Activated naive CD8-positive, alpha-beta T cell treated with anti-CD3 and anti-CD28 coated beads, Interleukin-2, amount 50 U/mL, for 24 hours (primary cell): ENCODE data around the gene RAB8B.

ENCODE experiments used
- ATAC-seq: fragments of 150-1000 bp; cut with Tn5 transposase; one replicate; pipeline ENCODE4 v1.10.0; 2021
- DNase-seq: peaks from one replicate; pipeline ENCODE4 v3.0.0; 2021
- H3K27ac Mint-ChIP-seq: one replicate; pipeline ENCODE4 v1.8.0; 2021; ENCODE audit warnings: mild to moderate bottlenecking, mixed read lengths
- H3K27me3 Mint-ChIP-seq: one replicate; pipeline ENCODE4 v1.8.0; 2021; ENCODE audit warnings: mixed read lengths
- H3K36me3 Mint-ChIP-seq: one replicate; pipeline ENCODE4 v1.8.0; 2021; ENCODE audit warnings: low read depth, mixed read lengths
- H3K4me1 Mint-ChIP-seq: one replicate; pipeline ENCODE4 v1.8.0; 2021; ENCODE audit warnings: mixed read lengths
- H3K4me3 Mint-ChIP-seq: one replicate; pipeline ENCODE4 v1.8.0; 2021; ENCODE audit warnings: mild to moderate bottlenecking, moderate library complexity, mixed read lengths
- H3K9me3 Mint-ChIP-seq: one replicate; pipeline ENCODE4 v1.8.0; 2021; ENCODE audit warnings: mixed read lengths

The RAB8B gene

DNA sequence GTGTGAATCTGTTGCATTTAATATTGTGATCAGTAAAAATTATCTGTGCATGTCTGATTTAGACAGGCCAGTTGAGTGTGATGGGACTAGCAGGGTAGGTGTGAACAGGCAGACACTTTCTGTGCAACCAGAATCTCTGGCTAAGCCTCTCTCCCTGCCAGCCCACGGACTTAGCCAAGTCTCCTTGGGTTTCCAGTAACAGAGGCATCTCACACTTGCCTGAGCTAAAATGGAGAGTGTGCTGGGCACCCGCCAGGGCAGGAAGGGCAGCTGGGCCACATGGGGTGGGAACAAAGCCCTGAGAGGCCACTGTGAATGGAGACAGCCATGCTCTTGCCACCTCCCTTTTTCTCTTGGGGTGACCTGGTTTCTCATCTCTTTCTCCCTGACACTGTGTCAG is 19.6 kb upstream of the RAB8B start:
- H3K27me3 Mint-ChIP-seq, result no peaks in the 10 kb centered on the region
- no peak overlapping the region for H3K27ac Mint-ChIP-seq
- ATAC-seq, result no peak
- no peak for DNase-seq
- peaks cover 6% of the 10 kb centered on the region for H3K4me1 Mint-ChIP-seq
- H3K9me3 Mint-ChIP-seq, result no peaks in the 10 kb centered on the region
- H3K36me3 Mint-ChIP-seq, result no peaks in the 10 kb centered on the region
- no peak overlapping the region for H3K4me3 Mint-ChIP-seq

DNA sequence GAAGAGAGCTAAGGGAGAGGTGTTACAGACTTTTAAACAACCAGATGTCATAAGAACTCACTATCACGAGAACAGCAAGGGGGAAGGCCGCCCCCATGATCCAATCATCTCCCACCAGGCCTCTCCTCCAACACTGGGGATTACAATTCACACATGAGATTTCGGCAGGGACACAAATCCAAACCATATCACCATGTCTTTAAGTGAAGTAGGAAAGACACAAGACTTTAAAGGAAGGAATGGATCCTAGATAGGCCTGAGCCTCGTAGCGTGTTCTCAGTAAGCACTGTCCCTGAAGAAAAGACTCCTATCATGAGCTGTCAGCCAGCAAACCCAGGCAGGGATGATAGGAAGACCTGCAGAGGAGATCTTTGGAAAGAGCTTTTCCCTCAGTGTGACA is 17.0 kb upstream of the RAB8B start:
- no peak for DNase-seq
- Mint-ChIP-seq H3K27me3 (no peaks in the 10 kb centered on the region), H3K9me3 (no peaks in the 10 kb centered on the region), H3K4me1 (peaks cover 12% of the 10 kb centered on the region), H3K36me3 (no peaks in the 10 kb centered on the region), H3K4me3 (no peak overlapping the region), H3K27ac (no peak overlapping the region)
- ATAC-seq, result no peak

DNA sequence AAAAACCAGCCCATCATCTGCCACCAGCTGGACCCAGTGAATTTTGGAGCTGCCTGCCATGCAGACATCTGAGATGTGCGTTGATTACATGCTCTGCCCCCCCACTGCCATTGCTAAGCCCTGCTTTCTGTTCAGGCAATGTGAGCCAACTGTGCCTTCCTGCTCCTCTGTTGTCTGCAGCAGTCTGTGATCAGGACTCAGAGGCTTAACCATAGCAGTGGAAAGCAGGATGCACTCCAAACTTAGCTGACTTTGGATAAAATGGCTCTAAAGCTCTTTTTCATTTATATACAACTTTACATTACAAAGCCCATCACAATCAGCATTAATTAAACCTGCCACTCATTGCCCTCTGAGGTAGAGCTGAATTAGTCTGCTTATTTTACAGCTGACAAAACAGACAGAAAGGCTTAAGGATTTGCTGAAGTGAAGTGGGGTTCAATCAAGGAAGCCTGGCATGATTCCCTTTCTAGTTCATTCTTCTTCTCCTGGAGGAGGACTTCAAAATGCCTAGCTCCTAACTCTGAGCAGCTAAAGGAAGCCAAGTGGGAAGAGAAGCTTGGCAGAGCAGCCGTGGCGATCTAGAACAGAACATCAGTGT is 16.5 kb upstream of the RAB8B start:
- Mint-ChIP-seq H3K27ac (no peak overlapping the region), H3K4me3 (no peak overlapping the region), H3K36me3 (no peaks in the 10 kb centered on the region), H3K9me3 (no peaks in the 10 kb centered on the region), H3K27me3 (no peaks in the 10 kb centered on the region), H3K4me1 (peaks cover 18% of the 10 kb centered on the region)
- no peak for DNase-seq
- no peak for ATAC-seq

DNA sequence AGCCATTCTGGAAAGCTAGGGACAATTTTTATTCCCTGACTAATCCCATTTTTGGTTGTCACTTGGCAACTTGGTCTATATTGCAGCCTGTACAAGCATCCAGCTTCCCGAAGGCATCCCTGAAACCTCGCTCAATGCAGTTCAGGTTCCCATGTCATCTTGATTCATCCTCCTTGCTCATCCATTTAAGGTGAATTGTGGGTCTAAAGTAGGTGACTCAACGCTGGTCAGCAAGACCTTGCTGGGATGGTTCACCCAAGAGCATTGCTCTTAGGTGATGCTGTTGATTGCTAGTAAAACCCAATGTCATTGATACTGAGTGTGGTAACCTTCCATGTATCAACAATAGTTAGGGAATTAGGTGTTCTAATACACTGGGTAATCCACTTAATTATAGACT is 13.1 kb upstream of the RAB8B start:
- Mint-ChIP-seq H3K9me3 (no peaks in the 10 kb centered on the region), H3K36me3 (no peaks in the 10 kb centered on the region), H3K4me1 (peaks cover 18% of the 10 kb centered on the region), H3K4me3 (no peak overlapping the region), H3K27me3 (no peaks in the 10 kb centered on the region), H3K27ac (no peak overlapping the region)
- no peak for DNase-seq
- no peak for ATAC-seq

DNA sequence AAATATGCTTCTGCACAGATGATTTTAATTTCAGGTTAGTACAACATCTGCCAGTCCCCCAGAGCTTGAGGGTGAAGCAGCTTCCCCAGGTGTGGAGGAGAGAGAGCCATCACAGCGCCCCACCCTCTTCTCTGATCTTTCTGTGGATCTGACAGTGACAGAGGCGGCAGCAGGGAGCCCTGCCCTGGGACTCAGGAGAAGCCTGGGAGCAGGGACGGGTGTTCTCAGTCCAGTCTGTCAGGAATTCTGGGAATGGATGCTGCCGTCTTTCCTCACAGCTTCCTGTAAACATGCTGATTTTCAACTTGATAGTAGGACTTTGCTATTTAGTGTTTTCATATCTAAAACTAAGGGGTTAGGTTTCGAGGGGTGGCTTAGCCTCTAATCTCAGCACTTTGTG is 11.4 kb upstream of the RAB8B start:
- no peaks in the 10 kb centered on the region for H3K36me3 Mint-ChIP-seq
- no peak for DNase-seq
- H3K9me3 Mint-ChIP-seq, result no peaks in the 10 kb centered on the region
- ATAC-seq, result no peak
- H3K27ac Mint-ChIP-seq, result no peak overlapping the region
- H3K4me3 Mint-ChIP-seq, result no peak overlapping the region
- no peaks in the 10 kb centered on the region for H3K27me3 Mint-ChIP-seq
- peaks cover 18% of the 10 kb centered on the region for H3K4me1 Mint-ChIP-seq

DNA sequence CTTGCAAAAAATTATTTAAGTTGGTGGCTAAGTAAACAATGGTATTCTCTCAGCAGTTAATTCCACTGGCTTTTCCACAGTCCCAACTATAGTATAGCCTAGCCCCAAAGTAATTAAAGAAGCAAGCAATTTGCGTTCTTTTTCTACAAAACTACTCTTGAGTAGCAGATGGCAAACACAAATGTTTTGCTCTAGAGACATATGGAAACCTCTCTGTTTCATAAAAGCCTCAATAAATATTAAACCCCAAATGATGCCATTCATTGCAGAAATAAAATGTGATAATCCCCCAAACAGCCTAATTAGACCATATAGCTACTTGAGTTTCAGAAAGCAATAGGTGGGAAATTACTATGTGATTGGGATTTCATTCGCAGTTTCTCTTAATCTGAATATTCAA is 8.7 kb upstream of the RAB8B start:
- Mint-ChIP-seq H3K27me3 (no peaks in the 10 kb centered on the region), H3K4me3 (no peak overlapping the region), H3K4me1 (peaks cover 18% of the 10 kb centered on the region), H3K27ac (no peak overlapping the region), H3K9me3 (no peaks in the 10 kb centered on the region), H3K36me3 (no peaks in the 10 kb centered on the region)
- DNase-seq (no peak), ATAC-seq (no peak)

DNA sequence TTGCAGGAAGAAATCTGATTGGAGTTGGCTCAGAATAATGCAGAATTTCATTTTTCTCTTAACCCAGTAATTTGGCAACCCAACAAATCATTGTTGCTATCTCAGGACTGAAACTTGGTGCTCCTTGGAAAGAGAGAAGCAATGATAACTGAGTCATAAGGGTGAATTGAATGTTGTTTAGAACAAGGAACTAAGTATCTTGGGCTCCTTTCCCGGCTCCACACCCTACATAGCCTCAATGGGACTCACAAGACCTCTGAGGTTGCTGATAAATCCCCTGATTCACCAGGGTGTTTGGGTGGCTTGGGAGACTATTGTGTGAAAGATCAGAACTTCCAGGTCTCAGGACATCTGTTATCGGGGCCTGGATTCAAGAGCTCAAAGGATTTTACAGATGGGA is 7.8 kb upstream of the RAB8B start:
- H3K27me3 Mint-ChIP-seq, result no peaks in the 10 kb centered on the region
- no peaks in the 10 kb centered on the region for H3K9me3 Mint-ChIP-seq
- H3K36me3 Mint-ChIP-seq, result no peaks in the 10 kb centered on the region
- ATAC-seq (no peak), DNase-seq (no peak)
- no peak overlapping the region for H3K4me3 Mint-ChIP-seq
- peaks cover 15% of the 10 kb centered on the region for H3K4me1 Mint-ChIP-seq
- no peak overlapping the region for H3K27ac Mint-ChIP-seq

DNA sequence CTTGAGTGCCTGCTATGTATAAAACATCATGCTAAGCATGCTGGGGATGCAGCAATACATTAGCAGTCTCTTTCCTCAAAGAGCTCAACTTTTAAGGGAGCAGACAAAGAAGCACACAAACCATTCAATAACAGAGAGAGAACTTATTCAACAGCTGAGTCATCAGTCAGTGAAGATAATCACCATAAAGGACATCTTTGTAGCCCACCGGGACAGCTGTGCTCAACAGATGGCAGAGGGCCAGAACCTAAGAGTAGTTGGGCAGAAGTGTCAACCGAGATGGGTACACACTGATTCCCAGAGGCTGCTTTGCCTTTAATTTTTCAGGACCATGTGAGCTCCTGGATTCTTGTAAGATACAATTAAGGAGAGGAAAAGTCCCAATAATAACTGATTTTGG is 4.2 kb upstream of the RAB8B start:
- peaks cover under 1% of the 10 kb centered on the region for H3K36me3 Mint-ChIP-seq
- H3K4me1 Mint-ChIP-seq, result peaks cover 20% of the 10 kb centered on the region
- H3K4me3 Mint-ChIP-seq, result no peak overlapping the region
- H3K27me3 Mint-ChIP-seq, result no peaks in the 10 kb centered on the region
- H3K27ac Mint-ChIP-seq, result no peak overlapping the region
- no peaks in the 10 kb centered on the region for H3K9me3 Mint-ChIP-seq
- no peak for ATAC-seq
- no peak for DNase-seq

DNA sequence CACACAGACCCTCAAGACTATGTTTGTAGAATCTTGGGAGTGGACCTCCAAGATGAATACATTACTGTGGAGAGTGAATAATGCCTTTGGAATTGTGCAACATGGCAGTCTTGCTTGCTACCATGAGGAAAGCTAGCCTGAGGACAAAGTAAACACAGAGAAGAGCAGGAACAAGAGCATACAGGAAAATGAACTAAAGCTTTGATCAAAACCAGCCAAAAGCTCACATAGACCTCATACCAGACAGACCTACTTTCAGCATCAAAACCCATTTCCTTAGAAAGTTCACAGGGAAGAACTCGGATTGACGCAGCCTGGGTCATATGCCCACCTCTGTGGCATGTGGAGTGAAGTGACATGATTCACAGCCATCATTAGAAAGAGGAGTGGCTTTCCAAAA is 3.3 kb upstream of the RAB8B start:
- Mint-ChIP-seq H3K9me3 (no peaks in the 10 kb centered on the region), H3K36me3 (peaks cover 8% of the 10 kb centered on the region), H3K27ac (no peak overlapping the region), H3K27me3 (no peaks in the 10 kb centered on the region), H3K4me1 (peaks cover 20% of the 10 kb centered on the region), H3K4me3 (no peak overlapping the region)
- DNase-seq (no peak), ATAC-seq (no peak)

DNA sequence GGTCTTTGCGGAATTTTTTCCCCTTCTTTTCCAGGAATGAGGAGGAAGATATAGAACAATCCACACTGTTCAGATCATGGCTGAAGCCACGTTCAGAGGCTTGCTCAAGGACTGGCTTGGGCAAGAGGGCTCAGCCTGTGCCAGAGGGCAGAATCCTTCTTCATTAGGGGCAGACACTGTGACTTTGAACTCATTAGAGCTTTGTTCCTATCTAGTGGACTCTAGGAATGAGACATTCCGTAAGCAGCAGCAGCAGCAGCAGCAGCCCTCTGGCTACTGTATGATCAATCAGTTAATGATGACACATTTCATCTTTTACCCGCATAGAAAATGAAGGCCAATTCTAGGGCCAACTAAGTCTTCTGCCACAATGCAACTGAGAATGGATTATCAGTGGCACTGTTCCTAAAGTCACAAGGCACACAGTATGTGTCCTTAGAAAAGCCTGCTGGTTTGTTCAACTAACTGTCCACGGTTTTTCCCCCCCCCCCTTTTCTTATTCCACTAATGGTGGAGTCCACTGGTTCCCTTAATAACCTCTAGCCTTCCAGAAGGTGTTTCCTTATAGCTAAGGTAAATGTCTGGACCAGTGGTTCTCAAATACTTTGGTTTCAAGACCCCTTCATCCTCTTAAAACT is 1.7 kb upstream of the RAB8B start:
- Mint-ChIP-seq H3K4me1 (peaks cover 35% of the 10 kb centered on the region), H3K9me3 (no peaks in the 10 kb centered on the region), H3K27ac (peak overlapping the region; percentile 30), H3K27me3 (no peaks in the 10 kb centered on the region), H3K36me3 (peaks cover 22% of the 10 kb centered on the region), H3K4me3 (peak overlapping the region; percentile 96)
- ATAC-seq (no peak), DNase-seq (no peak)

DNA sequence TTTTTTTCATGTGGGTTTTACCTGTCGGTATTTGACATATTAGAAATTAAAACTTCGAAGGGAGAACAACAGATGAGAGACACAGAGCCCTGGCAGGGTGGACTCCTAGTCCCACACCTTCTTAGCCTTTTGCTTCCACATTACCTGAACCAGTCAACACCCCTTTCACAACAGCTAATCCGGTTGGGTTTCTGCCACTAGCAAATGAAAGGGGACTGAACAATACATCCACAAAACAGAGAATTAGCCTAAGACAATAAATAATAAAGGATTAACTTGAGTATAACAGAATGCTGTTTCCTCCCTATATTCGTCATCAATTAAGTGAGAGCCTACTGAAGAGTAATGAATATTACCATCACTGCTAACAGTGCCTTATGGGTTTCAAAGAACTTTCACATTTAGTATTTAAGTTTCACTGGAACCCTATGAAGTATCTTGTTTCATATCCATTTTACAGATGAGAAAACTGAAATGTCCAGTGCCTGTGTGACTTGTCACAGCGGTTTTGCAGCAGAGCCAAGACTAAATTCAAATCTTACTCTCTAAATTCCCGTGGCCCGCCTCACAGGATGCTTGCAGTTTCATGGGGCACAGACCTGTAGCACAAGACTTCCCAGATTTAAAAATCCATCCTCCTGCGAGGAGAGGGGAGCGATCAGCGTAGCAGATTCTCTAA is 1.0 kb upstream of the RAB8B start:
- H3K4me1 Mint-ChIP-seq, result peaks cover 41% of the 10 kb centered on the region
- DNase-seq, result peak; percentile 35
- ATAC-seq, result no peak
- H3K27ac Mint-ChIP-seq, result peak overlapping the region; percentile 90
- peaks cover 25% of the 10 kb centered on the region for H3K36me3 Mint-ChIP-seq
- H3K4me3 Mint-ChIP-seq, result peak overlapping the region; percentile 96
- H3K27me3 Mint-ChIP-seq, result no peaks in the 10 kb centered on the region
- H3K9me3 Mint-ChIP-seq, result no peaks in the 10 kb centered on the region

DNA sequence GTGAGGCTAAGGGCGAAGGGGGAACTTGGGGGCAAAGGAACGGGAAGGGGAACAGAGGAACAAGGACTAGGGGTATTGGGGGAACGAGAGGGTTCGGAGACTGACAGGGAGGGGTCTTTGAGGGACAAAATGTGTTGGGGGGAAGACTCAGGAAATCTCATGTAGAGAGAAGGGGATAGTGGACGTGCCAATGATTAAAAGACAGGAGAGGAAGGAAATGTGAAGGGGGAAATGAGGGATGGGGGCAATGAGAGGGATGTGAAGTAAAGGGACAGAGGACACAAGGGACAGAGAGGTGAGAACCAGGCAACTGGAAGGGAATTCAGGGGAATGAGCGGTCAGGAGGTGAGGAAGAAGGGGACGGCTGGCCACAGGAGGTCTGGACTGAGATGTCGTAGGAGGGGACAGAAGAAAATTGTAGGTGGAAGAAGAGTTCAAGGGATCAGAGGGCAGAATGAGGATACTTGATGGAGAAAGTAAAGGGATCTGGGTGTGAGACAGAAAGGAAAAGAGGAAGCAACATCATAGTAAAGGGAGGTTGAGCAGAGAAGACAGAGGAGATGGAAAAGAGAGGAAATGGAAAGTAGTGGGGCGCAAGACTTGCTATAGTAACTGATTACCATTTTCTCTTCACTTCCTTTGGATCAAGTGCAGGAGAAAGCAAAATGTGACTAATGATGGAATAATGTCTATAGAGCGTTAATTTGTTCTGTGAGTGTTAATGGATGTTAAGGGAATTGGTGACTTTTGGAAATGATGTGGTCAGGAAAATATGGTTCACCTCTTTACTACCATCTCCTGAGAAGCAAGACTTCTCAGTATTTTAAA is 749 bp downstream of the RAB8B start:
- Mint-ChIP-seq H3K9me3 (no peaks in the 10 kb centered on the region), H3K27ac (peak overlapping the region; percentile 93), H3K4me3 (peak overlapping the region; percentile 96), H3K36me3 (peaks cover 34% of the 10 kb centered on the region), H3K27me3 (no peaks in the 10 kb centered on the region), H3K4me1 (peaks cover 56% of the 10 kb centered on the region)
- no peak for ATAC-seq
- DNase-seq, result no peak

DNA sequence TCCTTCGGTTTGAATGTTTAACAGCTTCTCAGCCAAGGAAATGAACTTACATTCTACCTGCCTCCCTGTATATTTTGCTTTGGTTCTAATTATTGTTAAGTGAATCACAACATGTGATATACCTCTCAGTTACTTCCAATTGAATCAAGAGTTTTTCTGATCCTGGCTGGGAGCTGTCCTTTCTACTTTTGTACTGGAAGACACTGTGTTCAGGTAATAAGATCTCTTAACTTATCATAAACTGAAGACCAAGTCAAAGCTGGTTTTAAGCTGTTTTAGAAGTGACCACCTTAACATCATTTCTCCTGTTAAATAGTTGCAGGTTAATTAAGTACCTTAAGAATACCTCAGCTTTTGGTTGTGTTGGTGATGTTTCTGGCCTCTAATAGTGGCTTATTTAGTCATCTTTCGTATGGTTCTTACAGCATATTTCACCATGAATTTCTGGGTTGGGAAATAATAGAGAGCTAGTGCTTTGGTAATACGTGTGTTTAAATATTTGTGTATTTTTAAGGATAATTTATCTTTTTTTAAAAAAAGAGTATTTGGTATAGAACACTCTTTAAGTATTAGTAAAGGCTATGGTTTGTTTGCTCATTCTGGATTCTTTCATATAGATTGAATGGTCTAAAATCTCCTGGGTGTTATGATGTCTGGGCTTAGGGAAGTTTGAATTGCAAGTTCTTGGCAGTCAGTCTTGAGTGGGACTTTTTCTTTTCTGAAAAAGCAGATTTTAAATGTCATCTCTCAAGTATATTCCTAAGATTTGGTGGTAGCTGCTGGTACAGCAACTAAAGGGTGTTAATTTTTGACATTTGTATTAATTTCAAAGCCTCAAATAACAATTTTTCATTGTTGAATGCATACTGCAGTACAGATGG is 1.6 kb downstream of the RAB8B start:
- DNase-seq, result no peak
- Mint-ChIP-seq H3K4me3 (peak overlapping the region; percentile 96), H3K4me1 (peaks cover 65% of the 10 kb centered on the region), H3K27ac (peak overlapping the region; percentile 93), H3K27me3 (no peaks in the 10 kb centered on the region), H3K36me3 (peaks cover 36% of the 10 kb centered on the region), H3K9me3 (no peaks in the 10 kb centered on the region)
- ATAC-seq, result no peak
